Stimulated activated naive CD4-positive, alpha-beta T cell (primary cell): ENCODE data around the gene PRKAG2.

Source experiments
- DNase-seq, 6 experiments: peaks; one replicate each; lab custom pipeline; 2025; lab: John Stamatoyannopoulos, UW

PRKAG2 gene

GRCh38 chr7:151900986-151901621 is 24.2 kb upstream of the PRKAG2 start:
- DNase-seq, result no peak

- no peak for DNase-seq
These were observed 23.7 kb upstream of the PRKAG2 start for GRCh38 chr7:151900591-151900985.

- no peak for DNase-seq
These were observed 22.8 kb upstream of the PRKAG2 start for GRCh38 chr7:151899513-151900360.

GRCh38 chr7:151897951-151898686 is 21.2 kb upstream of the PRKAG2 start:
- no peak for DNase-seq

- DNase-seq, result no peak
These were observed 20.3 kb upstream of the PRKAG2 start for GRCh38 chr7:151897161-151897731.

GRCh38 chr7:151896486-151896885 is 19.6 kb upstream of the PRKAG2 start:
- DNase-seq, result no peak

GRCh38 chr7:151896086-151896485 is 19.2 kb upstream of the PRKAG2 start:
- no peak for DNase-seq

GRCh38 chr7:151895631-151896031 is 18.7 kb upstream of the PRKAG2 start:
- DNase-seq, result no peak

GRCh38 chr7:151895008-151895630 is 18.2 kb upstream of the PRKAG2 start:
- DNase-seq, result no peak

- DNase-seq, result no peak
These were observed 17.4 kb upstream of the PRKAG2 start for GRCh38 chr7:151894111-151895007.

- DNase-seq, result no peak
These were observed 16.5 kb upstream of the PRKAG2 start for GRCh38 chr7:151893405-151893923.

GRCh38 chr7:151891753-151892152 is 14.8 kb upstream of the PRKAG2 start:
- no peak for DNase-seq

GRCh38 chr7:151891182-151891581 is 14.3 kb upstream of the PRKAG2 start:
- DNase-seq, result no peak

GRCh38 chr7:151890355-151891004 is 13.6 kb upstream of the PRKAG2 start:
- no peak for DNase-seq

GRCh38 chr7:151889406-151890354 is 12.8 kb upstream of the PRKAG2 start:
- no peak for DNase-seq

- no peak for DNase-seq
These were observed 11.5 kb upstream of the PRKAG2 start for GRCh38 chr7:151888079-151889067.

GRCh38 chr7:151886783-151887182 is 9.9 kb upstream of the PRKAG2 start:
- no peak for DNase-seq

- no peak for DNase-seq
These were observed 8.3 kb upstream of the PRKAG2 start for GRCh38 chr7:151885202-151885580.
